Peyer's patch (tissue), 4 donors: ENCODE data around the gene HMCES. TPM values are rescaled to one million over a fixed set of nuclear protein-coding genes. Genes with fewer than 3 reads are reported as not detected.
A peak's percentile ranks its signal among the peaks of the same experiment; 100 is the strongest.
"Not testable (repeated sequence)": the region's sequence is repeated elsewhere in the genome, so short reads cannot be mapped to it uniquely, and the experiment has no call there.

Experiments
- DNase-seq, 3 donors: peaks; one replicate each; pipeline ENCODE4 v3.0.0-alpha.2; 2017 to 2019
- H3K27ac ChIP-seq, 4 donors: fragments of 200-600 bp; sonication (generic); one replicate each; pipeline ENCODE4 v1.5.1; 2016 to 2019
- H3K27me3 ChIP-seq, 2 donors: fragments of 200-600 bp; sonication (generic); one replicate each; pipeline ENCODE4 v1.5.1; 2019
- H3K36me3 ChIP-seq, 3 donors: fragments of 200-600 bp; sonication (generic); one replicate each; pipeline ENCODE4 v1.5.1; 2016 to 2019
- H3K4me1 ChIP-seq, 4 donors: fragments of 200-600 bp; sonication (generic); one replicate each; pipeline ENCODE4 v1.5.1; 2016 to 2019
- H3K4me3 ChIP-seq, 4 donors: fragments of 200-600 bp; sonication (generic); 1 replicate in 3 of 4; 2 replicates in 1 of 4; pipeline ENCODE4 v1.5.1; 2016 to 2019; ENCODE audit warnings: mild to moderate bottlenecking in 1 of 4
- H3K9me3 ChIP-seq, 4 donors: fragments of 200-600 bp; sonication (generic); one replicate each; pipeline ENCODE4 v1.5.1; 2016 to 2019; ENCODE audit warnings: mild to moderate bottlenecking in 1 of 4
- CTCF ChIP-seq, 6 experiments: fragments of 450-650 bp in 4 of 6; fragments of 200-600 bp in 2 of 6; sonication (generic) in 1 of 6; IDR thresholded peaks; one replicate each; pipeline ENCODE4 v1.5.1; 2017 to 2019; ENCODE audit warnings: antibody characterized with exemption in 6 of 6, mild to moderate bottlenecking in 3 of 6, moderate library complexity in 1 of 6
- POLR2A ChIP-seq, 2 donors: fragments of 450-650 bp; IDR thresholded peaks; one replicate each; pipeline ENCODE4 v1.5.1; 2017; ENCODE audit warnings: antibody characterized with exemption in 2 of 2, mild to moderate bottlenecking in 2 of 2, moderate library complexity in 2 of 2
- total RNA-seq, 4 donors: library from RNA; depleted of rRNA; stranded (reverse); fragments of >200 nt; gene quantifications; one replicate each; pipeline ENCODE4 v1.1.0, GENCODE V29; 2016

Gene HMCES
- total RNA-seq, 4 donors from 2014 or later: 22.2 to 29.7 (median 24.2) TPM

DNA sequence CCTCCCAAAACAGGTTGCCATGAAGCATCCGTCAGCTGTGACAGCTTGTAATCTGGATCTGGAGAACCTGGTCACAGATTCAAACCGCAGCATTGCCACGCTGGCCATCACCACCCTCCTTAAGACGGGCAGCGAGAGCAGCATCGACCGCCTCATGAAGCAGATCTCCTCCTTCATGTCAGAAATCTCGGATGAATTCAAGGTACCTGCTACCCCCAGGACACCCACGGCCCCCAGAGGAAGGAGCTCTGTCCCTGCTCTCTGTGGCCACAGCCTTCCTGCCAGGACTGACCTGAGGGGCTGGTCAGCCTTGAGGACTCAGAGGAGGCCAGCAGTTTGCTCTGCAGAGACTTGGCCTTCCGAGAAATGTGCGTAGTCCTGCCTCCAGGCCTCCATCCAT lies 18.1 kb upstream of the HMCES start:
- no peaks in the 10 kb centered on the region for H3K27me3 ChIP-seq
- peaks cover 4 to 99% (median 6%) of the 10 kb centered on the region in 3 donors for H3K36me3 ChIP-seq
- no peaks in the 10 kb centered on the region for H3K9me3 ChIP-seq
- no peak for TF ChIP-seq CTCF (IDR thresholded peaks at IDR 0.05)
- TF ChIP-seq POLR2A (IDR thresholded peaks at IDR 0.05): no peak
- H3K4me3 ChIP-seq: no peak overlapping the region
- DNase-seq: no peak
- no peak overlapping the region for H3K27ac ChIP-seq
- no peaks in the 10 kb centered on the region for H3K4me1 ChIP-seq

- Histone ChIP-seq H3K27me3 (no peaks in the 10 kb centered on the region), H3K9me3 (no peaks in the 10 kb centered on the region), H3K4me1 (no peaks in the 10 kb centered on the region), H3K4me3 (no peak overlapping the region), H3K27ac (no peak overlapping the region), H3K36me3 (peaks cover 6 to 99% (median 8%) of the 10 kb centered on the region in 3 donors)
- peak in 1 of 3 donors; percentile 10 for DNase-seq
- TF ChIP-seq CTCF (IDR thresholded peaks at IDR 0.05) (no peak), POLR2A (IDR thresholded peaks at IDR 0.05) (no peak)
Measured at GRCh38 chr3:129261894-129262293, 16.8 kb upstream of the HMCES start.

DNA sequence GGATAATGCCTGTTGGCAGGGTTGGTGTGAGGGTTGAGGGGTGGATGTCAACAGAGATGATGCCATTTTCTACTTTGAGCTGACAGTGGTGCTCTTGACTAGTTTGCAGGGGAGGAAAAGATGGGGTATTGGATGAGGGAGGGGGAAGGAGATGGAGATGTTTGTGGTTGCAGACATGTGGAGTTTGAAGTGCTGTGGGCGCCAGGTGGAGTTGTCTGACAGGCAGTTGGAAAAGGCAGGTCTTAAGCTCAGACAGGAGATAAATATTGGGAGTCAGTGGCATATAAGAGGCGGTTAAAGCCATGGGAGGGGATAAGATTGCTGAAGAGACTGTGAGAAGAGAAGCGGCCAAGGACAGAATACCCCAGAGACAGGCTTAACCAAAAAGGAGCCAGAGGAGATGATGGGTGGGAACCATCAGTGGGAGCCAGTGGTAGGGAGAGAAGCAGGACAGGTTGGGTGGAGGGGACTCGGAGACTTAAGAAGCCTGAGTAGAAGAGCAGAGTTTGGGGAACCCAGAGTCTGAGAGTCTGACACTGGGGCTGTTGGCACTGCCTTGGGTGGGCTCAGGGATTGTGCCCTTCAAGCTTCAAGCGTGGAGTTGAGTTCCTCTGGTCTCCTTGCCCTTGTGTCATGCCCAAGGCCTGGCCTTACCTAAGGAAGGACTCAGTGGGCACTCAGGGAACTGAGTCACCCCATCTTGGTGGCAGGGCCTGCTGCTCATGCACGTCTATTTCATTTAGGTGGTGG lies 15.3 kb upstream of the HMCES start:
- DNase-seq: peak in 1 of 3 donors; percentile 22
- Histone ChIP-seq H3K4me1 (no peaks in the 10 kb centered on the region), H3K27me3 (no peaks in the 10 kb centered on the region), H3K36me3 (peaks cover 0 to 99% (median 9%) of the 10 kb centered on the region in 3 donors), H3K9me3 (no peaks in the 10 kb centered on the region), H3K4me3 (no peak overlapping the region), H3K27ac (no peak overlapping the region)
- TF ChIP-seq POLR2A (IDR thresholded peaks at IDR 0.05): no peak
- TF ChIP-seq CTCF (IDR thresholded peaks at IDR 0.05): no peak

DNA sequence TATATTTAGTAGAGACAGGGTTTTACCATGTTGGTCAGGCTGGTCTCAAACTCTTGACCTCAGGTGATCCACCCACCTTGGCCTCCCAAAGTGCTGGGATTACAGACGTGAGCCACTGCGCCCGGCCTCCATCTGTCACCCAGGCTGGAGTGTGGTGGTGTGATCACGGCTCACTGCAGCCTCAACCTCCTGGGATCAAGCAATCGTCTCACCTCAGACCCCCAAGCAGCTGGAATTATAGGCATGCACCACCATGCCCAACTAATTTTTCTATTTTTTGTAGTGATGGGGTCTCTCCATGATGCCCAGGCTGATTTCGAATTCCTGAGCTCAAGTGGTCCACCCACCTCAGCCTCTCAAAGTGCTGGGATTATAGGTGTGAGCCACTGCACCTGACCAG lies 13.7 kb upstream of the HMCES start:
- H3K4me1 ChIP-seq, H3K27me3 ChIP-seq, H3K4me3 ChIP-seq, H3K9me3 ChIP-seq, H3K27ac ChIP-seq: not testable (repeated sequence)
- peak in 1 of 3 donors; percentile 21 for DNase-seq
- H3K36me3 ChIP-seq: peaks cover 0 to 100% (median 9%) of the 10 kb centered on the region in 3 donors

DNA sequence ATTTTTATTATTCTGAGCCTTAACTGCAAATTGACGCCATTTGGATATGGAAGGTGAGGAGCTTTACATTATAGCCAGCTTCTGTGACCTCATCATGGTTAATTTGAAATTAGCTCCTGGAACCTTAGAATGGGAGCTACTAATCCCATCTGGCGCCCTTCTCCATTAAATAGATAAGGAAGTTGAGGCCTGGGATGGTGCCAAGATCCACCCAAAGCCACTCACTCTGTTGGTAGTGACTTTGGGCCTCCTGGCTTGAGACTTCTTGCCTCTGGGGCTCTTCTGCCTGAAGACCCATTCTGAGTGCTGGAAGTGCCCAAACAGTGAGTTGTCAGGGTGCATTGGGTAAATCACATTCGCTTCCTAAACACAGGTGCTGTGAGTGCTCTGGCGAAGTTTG lies 12.0 kb upstream of the HMCES start:
- Histone ChIP-seq H3K4me3 (no peak overlapping the region), H3K27me3 (no peaks in the 10 kb centered on the region), H3K4me1 (no peaks in the 10 kb centered on the region), H3K36me3 (peaks cover 0 to 100% (median 7%) of the 10 kb centered on the region in 3 donors), H3K27ac (no peak overlapping the region), H3K9me3 (no peaks in the 10 kb centered on the region)
- DNase-seq: peak in 1 of 3 donors; percentile 44
- TF ChIP-seq POLR2A (IDR thresholded peaks at IDR 0.05): no peak
- TF ChIP-seq CTCF (IDR thresholded peaks at IDR 0.05): no peak

DNA sequence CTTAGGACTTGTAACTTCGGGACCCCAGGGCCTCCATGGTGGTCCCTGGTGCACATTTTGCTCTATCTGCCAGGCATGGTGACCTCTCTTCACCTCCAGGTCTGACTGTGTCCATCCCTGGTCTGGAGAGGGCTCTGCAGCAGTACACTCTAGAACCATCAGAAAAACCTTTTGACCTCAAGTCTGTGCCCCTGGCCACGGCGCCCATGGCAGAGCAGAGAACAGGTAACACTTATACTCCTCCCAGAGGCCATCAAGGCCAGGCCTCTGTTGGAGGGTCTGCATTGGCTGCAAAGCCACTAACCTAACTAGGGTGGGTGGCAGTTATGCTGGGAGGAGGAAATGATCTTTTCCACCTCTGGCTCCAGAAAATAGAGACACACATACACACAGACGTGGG lies 10.3 kb upstream of the HMCES start:
- no peaks in the 10 kb centered on the region for H3K9me3 ChIP-seq
- TF ChIP-seq POLR2A (IDR thresholded peaks at IDR 0.05) (no peak), CTCF (IDR thresholded peaks at IDR 0.05) (no peak)
- no peak overlapping the region for H3K4me3 ChIP-seq
- no peaks in the 10 kb centered on the region for H3K4me1 ChIP-seq
- peak in 1 of 3 donors; percentile 38 for DNase-seq
- no peak overlapping the region for H3K27ac ChIP-seq
- H3K36me3 ChIP-seq: peaks cover 0 to 100% (median 7%) of the 10 kb centered on the region in 3 donors
- no peaks in the 10 kb centered on the region for H3K27me3 ChIP-seq
